ENCODE results near the gene ANXA6. TPM values are rescaled to one million over a fixed set of nuclear protein-coding genes. Genes with fewer than 3 reads are reported as not detected.

Gene ANXA6
- total RNA-seq, 2 experiments from 2014 or later: 518 to 538 TPM

Other genes starting within 250 kb of the ANXA6 start
- gene GPX3, start 137.2 kb downstream of the ANXA6 start, total RNA-seq: not detected
- 100 to 1,000 TPM; 172 to 176 TPM for gene TNIP1, start 76.7 kb downstream of the ANXA6 start, total RNA-seq
- gene CCDC69, start 66.3 kb upstream of the ANXA6 start, total RNA-seq: 100 to 1,000 TPM; 108 to 110 TPM
- 10 to 100 TPM; 19.3 to 20.6 TPM for gene GM2A, start 95.4 kb upstream of the ANXA6 start, total RNA-seq
- gene SLC36A3, start 146.0 kb upstream of the ANXA6 start, total RNA-seq: not detected
- gene SLC36A2, start 189.8 kb upstream of the ANXA6 start, total RNA-seq: not detected